Vagina (tissue), 2 donors: ENCODE results near the gene CLDN19. TPM values are rescaled to one million over a fixed set of nuclear protein-coding genes. Genes with fewer than 3 reads are reported as not detected.

Experiments used
- DNase-seq, 2 donors: peaks; one replicate each; pipeline ENCODE4 v3.0.0-alpha.2; 2017; ENCODE audit errors: extremely low spot score in 2 of 2
- H3K27ac ChIP-seq: fragments of 200-600 bp; sonication (generic); one replicate; pipeline ENCODE4 v1.5.1; 2019
- H3K27me3 ChIP-seq: fragments of 200-600 bp; sonication (generic); one replicate; pipeline ENCODE4 v1.5.1; 2019
- H3K36me3 ChIP-seq, 2 donors: fragments of 200-600 bp; sonication (generic); one replicate each; pipeline ENCODE4 v1.5.1; 2017 to 2019
- H3K4me1 ChIP-seq: fragments of 200-600 bp; sonication (generic); one replicate; pipeline ENCODE4 v1.5.1; 2019
- H3K4me3 ChIP-seq, 2 donors: fragments of 200-600 bp; sonication (generic); 1 replicate in 1 of 2; 2 replicates in 1 of 2; pipeline ENCODE4 v1.5.1; 2016 to 2019
- H3K9me3 ChIP-seq: fragments of 200-600 bp; sonication (generic); one replicate; pipeline ENCODE4 v1.5.1; 2019
- POLR2A ChIP-seq, 2 donors: fragments of 450-650 bp; IDR thresholded peaks; one replicate each; pipeline ENCODE4 v1.6.1; 2017; ENCODE audit warnings: antibody characterized with exemption in 2 of 2, mild to moderate bottlenecking in 2 of 2, moderate library complexity in 2 of 2
- POLR2AphosphoS5 ChIP-seq, 2 donors: sonication (generic); formaldehyde crosslinking; IDR thresholded peaks; one replicate each; pipeline ENCODE4 v1.9.0; 2017; ENCODE audit warnings: antibody characterized with exemption in 2 of 2, mild to moderate bottlenecking in 2 of 2, low read depth in 1 of 2; ENCODE audit not compliant: insufficient read depth in 1 of 2
- intact Hi-C: fragments of 100-400 bp; cut with DNase I; formaldehyde crosslinking; loops from one replicate; pipeline ENCODE4 v1.15.1; 2023
- total RNA-seq: library from RNA; depleted of rRNA; stranded (reverse); fragments of >200 nt; gene quantifications from one replicate; pipeline ENCODE4 v1.2.3, GENCODE V29; 2016
- TF ChIP-seq, protein P1 (sequence below), 3 experiments: fragments of 450-650 bp in 2 of 3; fragments of 200-600 bp in 1 of 3; sonication (generic) in 1 of 3; IDR thresholded peaks; one replicate each; pipeline ENCODE4 v1.5.1; 2017 to 2019; ENCODE audit warnings: antibody characterized with exemption in 3 of 3, mild to moderate bottlenecking in 2 of 3, moderate library complexity in 2 of 3

The CLDN19 gene
- total RNA-seq, 1 donor from 2014 or later: not detected

DNA sequence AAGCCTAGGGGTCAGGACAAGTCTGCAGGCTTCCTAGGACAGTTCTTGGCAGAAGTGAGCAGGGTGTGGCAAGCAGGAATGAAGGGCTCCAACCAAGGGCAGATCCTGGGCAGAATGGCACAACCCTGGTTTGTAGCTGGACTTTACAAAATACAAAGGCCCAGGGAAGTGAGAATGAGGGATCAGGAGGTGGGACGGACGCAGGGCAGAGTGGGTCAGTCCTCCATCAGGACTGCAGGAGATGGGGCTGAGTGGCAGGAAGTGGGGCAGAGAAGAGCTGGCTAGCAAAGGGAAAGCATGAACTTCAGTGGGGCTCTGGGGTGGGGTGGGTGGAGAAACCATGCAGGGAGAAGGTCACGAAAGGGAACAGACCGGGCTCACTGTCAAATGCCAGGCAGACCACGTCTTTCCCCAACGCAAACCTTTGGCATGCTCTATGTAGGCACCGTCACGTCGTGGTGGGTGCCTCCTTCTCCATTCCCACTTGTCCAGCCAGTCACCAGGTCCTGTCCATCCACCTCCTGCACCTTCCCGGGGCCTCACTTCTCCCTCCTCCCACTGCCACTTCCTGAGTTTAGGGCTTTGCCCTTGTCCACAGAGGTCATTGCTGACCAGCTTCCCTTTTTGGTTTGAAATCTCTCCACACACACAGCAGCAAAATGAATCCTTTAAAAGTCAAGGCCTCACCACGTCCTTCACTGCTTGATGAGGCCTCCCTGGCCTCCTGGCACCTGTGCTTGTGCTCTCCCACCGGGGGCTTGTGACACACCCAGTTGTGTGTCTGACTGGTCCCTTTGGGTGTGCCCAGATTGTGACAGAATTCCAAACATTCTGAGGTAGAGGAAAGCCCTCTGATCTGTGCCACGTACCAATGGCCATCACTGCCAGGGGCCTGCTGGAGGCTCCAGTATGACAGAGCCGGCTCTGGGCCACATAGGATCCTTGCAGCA, 8.7 kb upstream of the CLDN19 start:
- H3K36me3 ChIP-seq: peaks cover 0 to 40% of the 10 kb centered on the region in 2 donors

DNA sequence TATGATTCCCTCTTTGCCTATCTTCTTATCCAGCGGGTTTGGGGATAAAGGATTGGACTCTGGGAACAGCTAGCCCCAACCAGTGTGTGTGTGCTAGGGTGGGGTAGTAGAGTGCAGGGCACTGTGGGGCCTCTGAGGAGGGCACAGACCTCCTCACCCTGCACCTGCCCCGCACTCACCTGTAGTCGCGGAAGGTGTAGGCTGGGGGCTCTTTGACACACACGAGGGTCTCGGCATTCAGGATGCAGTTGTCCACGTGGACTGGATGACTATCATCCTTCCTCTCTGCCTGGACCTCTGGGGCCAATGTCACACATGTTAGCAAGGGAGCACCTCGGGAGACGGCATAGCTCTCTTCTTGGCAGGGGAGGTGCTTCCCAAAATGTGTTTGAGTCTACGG, 8.0 kb upstream of the CLDN19 start:
- intact Hi-C loops: no loop called here
- H3K27ac ChIP-seq: no peak overlapping the region
- H3K9me3 ChIP-seq: no peaks in the 10 kb centered on the region
- DNase-seq: no peak
- H3K27me3 ChIP-seq: no peaks in the 10 kb centered on the region
- H3K36me3 ChIP-seq: peaks cover 0 to 40% of the 10 kb centered on the region in 2 donors
- no peak overlapping the region for H3K4me3 ChIP-seq
- H3K4me1 ChIP-seq: no peaks in the 10 kb centered on the region
- no peak for TF ChIP-seq POLR2AphosphoS5 (IDR thresholded peaks at IDR 0.05; ENCODE audit: insufficient read depth in 1 of 2, low read depth in 1 of 2)
- TF ChIP-seq, protein P1, sequence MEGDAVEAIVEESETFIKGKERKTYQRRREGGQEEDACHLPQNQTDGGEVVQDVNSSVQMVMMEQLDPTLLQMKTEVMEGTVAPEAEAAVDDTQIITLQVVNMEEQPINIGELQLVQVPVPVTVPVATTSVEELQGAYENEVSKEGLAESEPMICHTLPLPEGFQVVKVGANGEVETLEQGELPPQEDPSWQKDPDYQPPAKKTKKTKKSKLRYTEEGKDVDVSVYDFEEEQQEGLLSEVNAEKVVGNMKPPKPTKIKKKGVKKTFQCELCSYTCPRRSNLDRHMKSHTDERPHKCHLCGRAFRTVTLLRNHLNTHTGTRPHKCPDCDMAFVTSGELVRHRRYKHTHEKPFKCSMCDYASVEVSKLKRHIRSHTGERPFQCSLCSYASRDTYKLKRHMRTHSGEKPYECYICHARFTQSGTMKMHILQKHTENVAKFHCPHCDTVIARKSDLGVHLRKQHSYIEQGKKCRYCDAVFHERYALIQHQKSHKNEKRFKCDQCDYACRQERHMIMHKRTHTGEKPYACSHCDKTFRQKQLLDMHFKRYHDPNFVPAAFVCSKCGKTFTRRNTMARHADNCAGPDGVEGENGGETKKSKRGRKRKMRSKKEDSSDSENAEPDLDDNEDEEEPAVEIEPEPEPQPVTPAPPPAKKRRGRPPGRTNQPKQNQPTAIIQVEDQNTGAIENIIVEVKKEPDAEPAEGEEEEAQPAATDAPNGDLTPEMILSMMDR (IDR thresholded peaks at IDR 0.05): no peak
- TF ChIP-seq POLR2A (IDR thresholded peaks at IDR 0.05): no peak

More for the DNA sequence above, 8.7 kb upstream of the CLDN19 start:
- DNase-seq: no peak
- Histone ChIP-seq H3K27ac (no peak overlapping the region), H3K4me3 (no peak overlapping the region), H3K9me3 (no peaks in the 10 kb centered on the region), H3K27me3 (no peaks in the 10 kb centered on the region), H3K4me1 (no peaks in the 10 kb centered on the region)
- intact Hi-C loops: no loop called here
- TF ChIP-seq, protein P1 (IDR thresholded peaks at IDR 0.05): no peak
- TF ChIP-seq POLR2AphosphoS5 (IDR thresholded peaks at IDR 0.05; ENCODE audit: insufficient read depth in 1 of 2, low read depth in 1 of 2) (no peak), POLR2A (IDR thresholded peaks at IDR 0.05) (no peak)

DNA sequence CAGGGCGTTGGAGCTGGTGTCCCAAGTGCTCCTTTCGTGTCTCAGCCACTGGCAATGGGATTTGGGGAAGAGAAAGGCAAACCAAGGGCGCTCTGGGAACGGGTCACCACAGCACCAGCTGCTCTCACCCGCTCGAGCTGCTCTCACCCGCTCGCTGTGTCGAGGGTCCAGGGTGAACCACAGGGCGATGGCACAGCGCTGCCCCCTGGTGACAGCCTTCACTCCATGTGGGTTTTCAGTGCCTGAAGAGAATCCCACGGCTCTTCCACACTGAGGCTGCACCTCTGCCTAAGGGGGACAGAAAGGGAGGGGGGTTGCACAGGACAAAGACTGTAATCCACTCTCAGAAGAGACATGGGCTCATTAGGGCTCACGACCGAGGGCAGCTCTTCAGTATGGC, 7.1 kb upstream of the CLDN19 start:
- no peak for DNase-seq
- H3K9me3 ChIP-seq: no peaks in the 10 kb centered on the region

DNA sequence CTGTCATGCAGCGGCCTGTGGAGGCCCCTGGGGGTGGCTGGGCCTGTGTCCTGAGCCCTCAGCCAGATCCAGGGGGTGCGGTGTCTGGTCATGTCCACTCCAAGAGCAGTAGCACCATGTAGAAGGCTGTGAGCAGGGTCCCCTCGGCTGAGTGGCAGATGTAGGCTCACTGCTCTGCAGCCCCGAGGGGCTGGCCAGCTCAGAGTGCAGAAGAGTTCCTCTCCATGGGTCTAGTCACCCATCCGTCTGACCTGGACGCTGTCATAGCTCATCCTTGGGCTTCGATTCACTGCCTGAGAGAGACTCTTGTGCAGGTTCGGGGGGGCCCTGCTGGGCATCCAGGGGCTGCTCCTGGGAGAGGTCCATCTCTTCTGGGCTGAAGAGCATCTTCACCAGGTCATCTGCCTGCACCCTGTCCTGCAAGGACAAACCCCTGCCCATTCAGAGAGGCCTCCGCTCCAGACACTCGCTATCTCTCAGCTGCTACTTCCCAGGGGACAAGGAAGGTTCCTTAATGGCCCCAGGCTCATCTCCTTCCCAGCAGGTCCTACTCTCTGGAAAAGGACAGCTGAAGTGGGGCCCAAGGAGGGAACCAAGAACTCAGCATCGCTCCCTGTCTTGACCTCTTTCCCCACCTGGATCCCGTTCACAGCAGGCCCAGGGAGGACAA, 6.5 kb upstream of the CLDN19 start:
- Histone ChIP-seq H3K36me3 (peaks cover 0 to 28% of the 10 kb centered on the region in 2 donors), H3K9me3 (no peaks in the 10 kb centered on the region), H3K27ac (no peak overlapping the region), H3K27me3 (no peaks in the 10 kb centered on the region), H3K4me1 (peaks cover 7% of the 10 kb centered on the region), H3K4me3 (no peak overlapping the region)
- intact Hi-C loops: no loop called here
- no peak for DNase-seq
- TF ChIP-seq POLR2AphosphoS5 (IDR thresholded peaks at IDR 0.05; ENCODE audit: insufficient read depth in 1 of 2, low read depth in 1 of 2) (no peak), POLR2A (IDR thresholded peaks at IDR 0.05) (no peak)
- TF ChIP-seq, protein P1 (IDR thresholded peaks at IDR 0.05): no peak

More for the DNA sequence above, 7.1 kb upstream of the CLDN19 start:
- peak in 1 of 2 donors; percentile 15 for TF ChIP-seq POLR2AphosphoS5 (IDR thresholded peaks at IDR 0.05; ENCODE audit: insufficient read depth in 1 of 2, low read depth in 1 of 2)
- TF ChIP-seq, protein P1 (IDR thresholded peaks at IDR 0.05): peak; percentile 14 to 50 (median 37)
- no peak for TF ChIP-seq POLR2A (IDR thresholded peaks at IDR 0.05)
- no peak overlapping the region for H3K4me3 ChIP-seq
- H3K36me3 ChIP-seq: peaks cover 0 to 34% of the 10 kb centered on the region in 2 donors
- intact Hi-C loops: no loop called here
- H3K27ac ChIP-seq: no peak overlapping the region
- H3K4me1 ChIP-seq: peaks cover 4% of the 10 kb centered on the region
- no peaks in the 10 kb centered on the region for H3K27me3 ChIP-seq
